ENCODE measurements around the gene UQCRHL. TPM values are rescaled to one million over a fixed set of nuclear protein-coding genes. Genes with fewer than 3 reads are reported as not detected.
"Not testable (repeated sequence)": the region's sequence is repeated elsewhere in the genome, so short reads cannot be mapped to it uniquely, and the experiment has no call there.

Gene UQCRHL
- 7.5 and 7.9 TPM in 2 replicates for total RNA-seq (2014; rRNA removed; shearing (Covaris generic))
- polyA plus RNA-seq (2014; cell fraction: nucleus; rRNA removed): 1.2 and 1.4 TPM in 2 replicates

DNA sequence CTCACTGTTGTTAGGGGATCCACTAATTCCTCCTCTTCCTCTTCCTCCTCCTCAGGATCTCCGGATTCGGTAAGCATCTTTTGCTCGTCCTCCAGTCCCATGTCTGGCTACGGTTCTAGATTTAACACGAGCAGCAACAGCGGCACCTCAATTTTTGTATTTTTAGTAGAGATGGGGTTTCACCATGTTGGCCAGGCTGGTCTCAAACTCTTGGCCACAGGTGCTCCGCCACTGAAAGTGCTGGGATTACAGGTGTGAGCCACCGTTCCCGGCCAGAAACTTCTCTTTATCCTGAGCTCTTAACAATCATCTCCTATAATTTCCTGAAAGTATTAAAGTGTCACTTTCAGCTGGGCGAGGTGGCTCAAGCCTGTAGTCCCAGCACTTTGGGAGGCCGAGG, at the start of gene UQCRHL:
Gene UQCRHL, minus strand, starts transcription at position 101 of the 400 bp plus-strand sequence. Its CDS starts 0 bp downstream, at position 101.
- DNase-seq (ENCODE audit: extremely low read depth, low read depth): not testable (repeated sequence)

GRCh38 chr1:15856888-15857287, 49.4 kb upstream of the UQCRHL start:
- no peak for DNase-seq (ENCODE audit: extremely low read depth, low read depth)

DNA sequence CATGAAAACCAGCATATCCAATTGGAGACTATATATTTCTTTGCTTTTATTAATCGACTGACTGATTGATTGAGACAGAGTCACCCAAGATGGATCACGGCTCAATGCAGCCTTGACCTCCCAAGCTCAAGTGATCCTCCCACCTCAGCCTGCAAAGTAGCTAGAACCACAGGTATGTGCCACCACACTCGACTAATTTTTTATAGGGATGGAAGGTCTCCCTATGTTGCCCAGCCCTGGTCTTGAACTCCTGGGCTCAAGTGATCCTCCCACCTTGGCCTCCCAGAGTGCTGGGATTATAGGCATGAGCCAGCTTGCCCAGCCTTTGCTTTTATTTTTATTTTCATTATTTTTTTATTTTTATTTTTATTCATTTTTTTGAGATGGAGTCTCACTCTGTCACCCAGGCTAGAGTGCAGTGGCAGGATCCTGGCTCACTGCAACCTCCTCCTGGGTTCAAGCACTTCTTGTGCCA, 45.4 kb upstream of the UQCRHL start:
- no peak for DNase-seq (ENCODE audit: extremely low read depth, low read depth)

GRCh38 chr1:15852036-15852827, 44.8 kb upstream of the UQCRHL start:
- no peak for DNase-seq (ENCODE audit: extremely low read depth, low read depth)

DNA sequence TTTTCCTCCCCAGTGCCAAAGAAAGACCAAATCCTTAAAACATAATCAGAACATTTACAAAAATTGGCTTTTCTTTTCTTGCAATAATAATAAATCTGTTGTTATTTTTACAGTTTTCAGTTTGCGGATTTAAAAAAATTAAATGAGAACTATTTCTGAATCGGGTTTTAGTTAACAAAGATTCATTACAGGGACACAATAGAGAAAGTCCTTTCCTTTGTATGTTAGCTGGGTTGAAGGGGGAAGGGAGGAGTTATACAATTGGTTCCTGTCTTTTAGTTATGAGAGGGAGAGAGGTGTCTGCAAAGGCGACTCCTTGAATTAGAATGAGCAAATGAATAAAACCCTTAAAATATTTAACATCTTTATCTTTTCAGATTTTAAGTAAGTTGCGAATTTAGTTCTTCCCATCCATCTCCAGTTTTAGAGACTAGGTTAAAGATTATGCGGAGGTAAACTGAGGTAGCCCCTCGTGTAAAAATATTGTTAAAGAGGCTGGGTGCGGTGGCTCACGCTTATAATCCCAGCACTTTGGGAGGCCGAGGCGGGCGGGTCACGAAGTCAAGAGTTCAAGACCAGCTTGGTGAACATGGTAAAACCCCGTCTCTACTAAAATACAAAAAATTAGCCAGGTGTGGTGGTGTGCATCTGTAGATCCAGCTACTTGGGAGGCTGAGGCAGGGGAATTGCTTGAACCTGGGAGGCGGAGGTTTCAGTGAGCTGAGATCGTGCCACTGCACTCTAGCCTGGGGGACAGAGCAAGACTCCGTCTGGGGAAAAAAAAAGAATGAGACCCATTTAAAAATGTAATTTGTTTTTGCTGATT, 44.0 kb upstream of the UQCRHL start:
- DNase-seq (ENCODE audit: extremely low read depth, low read depth): no peak

- DNase-seq (ENCODE audit: extremely low read depth, low read depth): no peak
Measured at GRCh38 chr1:15850471-15851001, 43.1 kb upstream of the UQCRHL start.

DNA sequence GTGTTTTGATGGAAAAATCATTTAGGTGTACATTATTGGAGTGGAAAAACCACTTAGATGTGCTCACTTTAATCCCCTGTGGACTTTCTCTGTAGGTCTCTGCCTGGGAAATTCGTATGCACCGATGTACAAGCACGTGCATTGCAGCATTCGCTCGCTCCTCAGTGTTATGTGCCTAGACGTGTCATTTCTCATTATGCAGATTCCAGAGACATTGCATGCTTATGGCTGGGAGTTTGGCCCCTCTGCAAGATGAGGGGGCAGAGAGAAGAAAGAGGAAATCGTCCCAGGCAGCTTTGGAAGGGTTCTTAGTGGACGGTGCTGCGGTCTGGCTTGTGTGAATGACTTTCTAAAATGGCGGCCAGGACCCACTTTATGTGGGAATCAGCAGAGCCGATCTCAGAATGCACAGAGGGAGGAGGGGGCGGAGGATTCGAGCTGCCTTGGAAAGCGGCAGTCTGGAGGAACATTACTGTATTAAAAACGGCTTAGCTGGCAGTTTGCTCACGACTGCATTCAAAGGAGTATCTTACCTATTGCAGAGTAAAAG, 42.4 kb upstream of the UQCRHL start:
- peak; percentile 32 for DNase-seq (ENCODE audit: extremely low read depth, low read depth)

DNA sequence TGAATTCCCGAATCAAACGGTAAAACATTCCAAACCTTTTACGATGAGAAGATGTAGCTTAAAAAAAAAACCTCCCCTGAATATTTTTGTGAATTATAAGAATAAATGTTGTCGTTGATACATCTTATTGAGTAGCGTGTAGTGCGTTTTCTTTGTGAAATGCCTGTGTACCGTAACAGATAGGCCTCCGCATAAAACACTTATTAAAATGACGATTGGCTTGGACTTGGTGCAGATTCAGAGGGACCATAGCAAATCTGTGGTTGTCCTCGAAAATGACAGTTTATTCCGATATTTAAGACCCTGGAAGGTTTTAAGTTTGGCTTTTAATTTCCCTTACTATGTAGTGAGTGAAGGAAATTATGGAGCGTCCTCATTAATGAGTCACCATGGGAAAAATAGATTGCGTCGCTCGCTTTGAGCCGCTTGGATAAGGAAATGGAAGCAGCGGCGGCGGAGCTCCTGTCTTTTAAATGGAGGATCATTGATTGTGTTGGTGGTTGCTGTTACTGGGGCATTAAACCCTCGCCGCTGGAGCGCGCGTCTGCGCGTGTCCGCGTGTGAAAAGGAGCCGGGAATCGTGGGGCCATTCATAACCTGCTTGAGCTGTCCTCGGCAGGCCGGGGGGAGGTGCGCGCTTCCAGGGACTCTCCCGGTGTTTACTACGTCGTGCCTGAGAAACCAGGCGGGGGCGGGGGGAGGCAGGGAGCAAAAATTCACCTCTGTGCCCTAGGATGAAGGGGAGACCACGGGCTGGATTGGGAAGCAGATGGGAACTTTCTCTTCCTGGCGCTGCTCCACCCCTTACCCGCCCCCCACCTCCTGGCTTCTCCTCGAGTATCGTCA, 41.7 kb upstream of the UQCRHL start:
- peak; percentile 64 for DNase-seq (ENCODE audit: extremely low read depth, low read depth)

DNA sequence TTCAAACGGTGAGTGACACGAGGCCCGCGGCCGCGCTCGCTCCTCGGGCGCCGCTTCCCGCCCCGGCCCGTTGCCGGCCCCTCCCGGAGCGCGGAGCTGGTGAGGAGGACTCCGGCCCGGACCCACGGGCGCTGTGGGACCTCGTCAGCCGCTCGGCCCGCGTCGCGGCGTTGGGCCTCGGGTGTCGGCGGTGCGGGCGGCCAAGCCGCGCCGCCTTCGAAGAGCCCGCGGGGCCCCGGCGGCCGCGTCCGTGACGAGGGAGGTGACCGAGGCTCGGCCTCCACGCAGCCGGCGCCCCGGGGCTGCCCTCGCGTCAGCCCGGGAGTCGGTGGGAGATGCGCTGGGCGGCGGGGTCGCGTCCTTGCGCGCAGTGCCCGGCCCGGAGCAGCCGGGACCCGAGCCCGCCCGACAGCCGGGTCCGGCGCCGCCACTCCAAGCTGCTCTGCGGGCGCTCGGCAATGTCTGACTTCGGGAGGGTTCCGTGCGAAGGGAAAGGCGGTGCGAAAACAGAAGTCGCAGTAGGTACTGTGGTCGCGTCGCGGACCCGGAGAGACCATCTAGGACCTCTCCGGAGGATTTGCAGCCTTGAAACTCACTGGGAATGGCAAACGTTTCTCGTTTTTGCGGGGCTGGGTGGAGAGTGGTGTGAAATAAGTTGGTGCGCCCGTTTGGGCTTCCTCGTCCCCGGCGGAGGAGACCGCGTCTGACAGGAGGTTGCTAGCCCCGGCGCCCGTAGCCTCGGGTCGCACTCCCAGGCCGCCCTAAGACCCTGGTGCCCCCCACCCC, 40.9 kb upstream of the UQCRHL start:
- no peak for DNase-seq (ENCODE audit: extremely low read depth, low read depth)

DNA sequence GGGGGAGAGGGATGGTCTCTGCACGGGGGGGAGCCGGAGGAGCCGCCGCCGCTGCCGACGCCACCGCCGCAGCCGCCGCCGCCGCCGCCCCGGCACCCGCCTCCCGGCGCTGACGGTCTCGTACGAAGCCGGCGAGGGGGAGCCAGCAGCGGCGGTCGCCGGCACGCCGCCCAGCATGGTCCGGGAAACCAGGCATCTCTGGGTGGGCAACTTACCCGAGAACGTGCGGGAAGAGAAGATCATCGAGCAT, 40.4 kb upstream of the UQCRHL start:
- DNase-seq (ENCODE audit: extremely low read depth, low read depth): no peak

- DNase-seq (ENCODE audit: extremely low read depth, low read depth): peak; percentile 91
Measured at GRCh38 chr1:15847100-15847892, 39.8 kb upstream of the UQCRHL start, which contains the start of gene SPEN. TSS of gene SPEN (plus strand) at chr1:15847707. CDS start at chr1:15848068, 361 bp downstream.

DNA sequence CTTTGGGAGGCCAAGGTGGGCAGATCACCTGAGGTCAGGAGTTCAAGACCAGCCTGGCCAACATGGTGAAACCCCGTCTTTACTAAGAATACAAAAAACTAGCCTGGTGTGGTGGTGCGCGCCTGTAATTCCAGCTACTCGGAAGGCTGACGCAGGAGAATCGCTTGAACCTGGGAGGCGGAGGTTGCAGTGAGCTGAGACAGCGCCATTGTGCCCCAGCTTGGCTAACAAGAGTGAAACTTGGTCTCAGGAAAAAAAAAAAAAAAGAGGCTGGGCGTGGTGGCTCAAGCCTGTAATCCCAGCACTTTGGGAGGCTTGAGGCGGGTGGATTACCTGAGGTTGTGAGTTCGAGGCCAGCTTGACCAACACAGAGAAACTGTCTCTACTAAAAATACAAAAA, 38.6 kb upstream of the UQCRHL start:
- DNase-seq (ENCODE audit: extremely low read depth, low read depth): not testable (repeated sequence)

DNA sequence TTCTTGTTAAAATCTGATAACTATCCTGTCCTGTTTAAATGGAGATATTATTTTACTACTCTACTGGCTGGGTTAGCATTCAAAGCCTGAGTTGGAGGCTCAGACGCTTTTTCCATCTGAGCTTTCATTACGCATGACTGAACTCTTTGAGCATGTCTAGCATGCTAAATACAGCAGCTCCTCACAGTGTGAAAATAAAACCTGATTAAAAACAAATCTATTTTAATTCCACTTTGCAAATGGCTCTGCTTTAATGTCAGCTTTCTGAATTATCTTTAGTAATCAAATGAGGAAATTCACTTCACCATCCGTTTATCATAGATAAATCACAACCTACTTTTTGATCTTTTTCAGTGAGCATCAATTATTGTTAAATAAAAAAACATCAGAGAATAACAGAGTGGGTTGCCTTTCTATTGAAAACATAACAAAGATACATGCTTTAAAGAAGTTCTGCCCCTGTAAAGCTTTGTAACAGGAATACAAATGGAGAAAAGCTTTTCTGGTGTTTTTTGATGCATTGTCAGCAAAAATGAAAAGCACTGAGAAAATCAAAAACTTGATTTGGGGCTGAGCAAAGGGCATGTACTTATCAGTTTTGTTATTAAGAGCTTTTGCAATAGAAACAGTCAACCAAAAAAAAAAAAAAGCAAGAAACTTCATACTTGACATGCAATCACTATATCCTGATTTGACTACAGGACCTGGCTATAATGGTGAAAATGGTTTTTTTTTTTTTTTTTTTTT, 36.5 kb upstream of the UQCRHL start:
- no peak for DNase-seq (ENCODE audit: extremely low read depth, low read depth)

GRCh38 chr1:15838721-15839120, 31.3 kb upstream of the UQCRHL start:
- no peak for DNase-seq (ENCODE audit: extremely low read depth, low read depth)

DNA sequence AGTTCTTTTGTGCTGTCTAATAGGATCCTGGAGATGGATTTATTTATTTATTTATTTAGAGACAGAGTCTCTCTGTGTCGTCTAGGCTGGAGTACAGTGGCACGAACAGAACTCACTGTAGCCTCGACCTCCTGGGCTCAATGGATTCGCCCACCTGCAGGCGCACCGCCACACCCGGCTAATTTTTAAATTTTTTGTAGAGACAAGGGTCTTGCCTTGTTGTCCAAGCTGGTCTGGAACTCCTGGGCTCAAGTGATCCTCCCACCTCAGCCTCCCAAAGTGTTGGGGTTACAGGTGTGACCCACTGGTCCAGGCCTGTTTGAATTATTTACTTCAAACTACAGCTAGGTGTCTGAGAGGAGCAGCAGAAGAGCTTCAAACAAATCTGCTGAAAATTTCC, 30.5 kb upstream of the UQCRHL start:
- no peak for DNase-seq (ENCODE audit: extremely low read depth, low read depth)

GRCh38 chr1:15836772-15837669, 29.6 kb upstream of the UQCRHL start:
- no peak for DNase-seq (ENCODE audit: extremely low read depth, low read depth)

GRCh38 chr1:15836511-15836771, 29.0 kb upstream of the UQCRHL start:
- not testable (repeated sequence) for DNase-seq (ENCODE audit: extremely low read depth, low read depth)
